ENCODE data around the gene C1S. TPM values are rescaled to one million over a fixed set of nuclear protein-coding genes. Genes with fewer than 3 reads are reported as not detected.
A peak's percentile ranks its signal among the peaks of the same experiment; 100 is the strongest.

Gene C1S
- total and polyA plus RNA-seq, 9 of the 15 experiments (the other 6 are each of a cell fraction or from before 2014, with no cell fraction given) = 0.08 to 0.84 (median 0.27) TPM

GRCh38 chr12:7018350-7019042 is 42.0 kb upstream of the C1S start, which contains the start of gene LPCAT3 (continued):
- TF ChIP-seq ZFP30 (CRISPR knock-in tag; IDR thresholded peaks at IDR 0.05; ENCODE audit: borderline replicate concordance) (no peak), RBM14 (IDR thresholded peaks at IDR 0.05; ENCODE audit: borderline replicate concordance, insufficient read depth, low read depth, low read length) (no peak), DACH1 (IDR thresholded peaks at IDR 0.05; ENCODE audit: partially characterized antibody) (no peak), MTA3 (IDR thresholded peaks at IDR 0.05; ENCODE audit: borderline replicate concordance) (no peak), ZNF280B (CRISPR knock-in tag; IDR thresholded peaks at IDR 0.05) (no peak), VEZF1 (CRISPR knock-in tag; IDR thresholded peaks at IDR 0.05) (peak; percentile 99), TCF7 (IDR thresholded peaks at IDR 0.05; ENCODE audit: borderline replicate concordance) (no peak), BCOR (IDR thresholded peaks at IDR 0.05) (no peak), THRAP3 (IDR thresholded peaks at IDR 0.05; ENCODE audit: borderline replicate concordance) (no peak), SOX6 (IDR thresholded peaks at IDR 0.05) (0 out of 2 replicates have a peak, but pooled peaks have one; percentile 37), RFX7 (CRISPR knock-in tag; IDR thresholded peaks at IDR 0.05) (no peak), ZNF277 (CRISPR knock-in tag; IDR thresholded peaks at IDR 0.05; ENCODE audit: borderline replicate concordance) (no peak), ID3 (CRISPR knock-in tag; IDR thresholded peaks at IDR 0.05) (no peak), ID3 (tag; IDR thresholded peaks at IDR 0.05) (no peak), FOXP1 (CRISPR knock-in tag; IDR thresholded peaks at IDR 0.05) (no peak), BHLHE40 (IDR thresholded peaks at IDR 0.05; ENCODE audit: low read length) (no peak), TSHZ1 (CRISPR knock-in tag; IDR thresholded peaks at IDR 0.05) (no peak)

Measured in K562 (cell line).